Liver (tissue), 10 donors: ENCODE data around the gene FMO2. TPM values are rescaled to one million over a fixed set of nuclear protein-coding genes. Genes with fewer than 3 reads are reported as not detected.

ENCODE experiments used
- DNase-seq: peaks from one replicate; pipeline ENCODE4 v3.0.0-alpha.2; 2017; ENCODE audit warnings: low spot score
- H3K27ac ChIP-seq, 2 donors: one replicate each; pipeline ENCODE4 v1.7.0; 2013; ENCODE audit warnings: inconsistent platforms in 2 of 2, low read length in 2 of 2, control low read depth in 1 of 2, low read depth in 1 of 2, mild to moderate bottlenecking in 1 of 2
- H3K27me3 ChIP-seq, 4 donors: one replicate each; pipeline versions ENCODE4 v1.6.1 to v1.7.0; 2013; ENCODE audit warnings: low read length in 3 of 4, inconsistent platforms in 1 of 4, mild to moderate bottlenecking in 1 of 4, moderate library complexity in 1 of 4; ENCODE audit not compliant: control insufficient read depth in 4 of 4, insufficient read depth in 4 of 4
- H3K36me3 ChIP-seq, 4 donors: one replicate each; pipeline versions ENCODE4 v1.6.1 to v1.7.0; 2013; ENCODE audit warnings: low read length in 3 of 4, mild to moderate bottlenecking in 3 of 4, low read depth in 1 of 4, moderate library complexity in 1 of 4; ENCODE audit not compliant: control insufficient read depth in 4 of 4, insufficient read depth in 3 of 4
- H3K4me1 ChIP-seq, 4 donors: one replicate each; pipeline versions ENCODE4 v1.6.1 to v1.7.0; 2013; ENCODE audit warnings: low read length in 3 of 4, mild to moderate bottlenecking in 3 of 4, moderate library complexity in 1 of 4; ENCODE audit not compliant: control insufficient read depth in 4 of 4, insufficient read depth in 4 of 4
- H3K4me3 ChIP-seq, 3 donors: one replicate each; pipeline versions ENCODE4 v1.6.1 to v1.7.0; 2013; ENCODE audit warnings: low read length in 3 of 3, control low read depth in 1 of 3, low read depth in 1 of 3, mild to moderate bottlenecking in 1 of 3
- H3K9ac ChIP-seq, 2 donors: one replicate each; pipeline ENCODE4 v1.7.0; 2013; ENCODE audit warnings: low read length in 2 of 2, mild to moderate bottlenecking in 2 of 2, moderate library complexity in 2 of 2, control low read depth in 1 of 2, low read depth in 1 of 2
- H3K9me3 ChIP-seq, 4 donors: one replicate each; pipeline versions ENCODE4 v1.6.1 to v1.7.0; 2013; ENCODE audit warnings: low read length in 3 of 4; ENCODE audit not compliant: control insufficient read depth in 4 of 4
- ATF3 ChIP-seq: IDR thresholded peaks from 2 replicates; pipeline ENCODE4 v1.6.1; 2016; ENCODE audit warnings: antibody characterized with exemption
- CTCF ChIP-seq: fragments of 150-350 bp; IDR thresholded peaks from 2 replicates; pipeline ENCODE4 v1.5.1; 2017; ENCODE audit warnings: improper control_type of control experiment, low read depth, low read length; ENCODE audit not compliant: missing input control
- EGR1 ChIP-seq, 2 donors: IDR thresholded peaks; 2 replicates each; pipeline ENCODE4 v1.6.1; 2016 to 2018; ENCODE audit warnings: antibody characterized with exemption in 2 of 2, low read depth in 2 of 2
- FOXA1 ChIP-seq: IDR thresholded peaks from 2 replicates; pipeline ENCODE4 v1.6.1; 2016; ENCODE audit warnings: antibody characterized with exemption
- FOXA2 ChIP-seq: IDR thresholded peaks from 2 replicates; pipeline ENCODE4 v1.6.1; 2016; ENCODE audit warnings: antibody characterized with exemption
- HNF4A ChIP-seq, 2 donors: conservative IDR thresholded peaks; 2 replicates each; pipeline ENCODE4 v1.6.1; 2016; ENCODE audit warnings: antibody characterized with exemption in 2 of 2, mild to moderate bottlenecking in 2 of 2
- HNF4G ChIP-seq: IDR thresholded peaks from 2 replicates; pipeline ENCODE4 v1.6.1; 2016; ENCODE audit warnings: antibody characterized with exemption
- JUND ChIP-seq, 2 donors: IDR thresholded peaks; 2 replicates each; pipeline ENCODE4 v1.6.1; 2016; ENCODE audit warnings: antibody characterized with exemption in 2 of 2
- MAX ChIP-seq: IDR thresholded peaks from 2 replicates; pipeline ENCODE4 v1.6.1; 2016; ENCODE audit warnings: antibody characterized with exemption
- RAD21 ChIP-seq, 2 donors: IDR thresholded peaks; 2 replicates each; pipeline ENCODE4 v1.6.1; 2016; ENCODE audit warnings: antibody characterized with exemption in 2 of 2, mild to moderate bottlenecking in 2 of 2
- RXRA ChIP-seq, 2 donors: IDR thresholded peaks; 2 replicates each; pipeline ENCODE4 v1.6.1; 2017 to 2018; ENCODE audit warnings: antibody characterized with exemption in 2 of 2, mild to moderate bottlenecking in 1 of 2
- SP1 ChIP-seq: IDR thresholded peaks from 2 replicates; pipeline ENCODE4 v1.6.1; 2018; ENCODE audit warnings: antibody characterized with exemption, mild to moderate bottlenecking
- ZBTB33 ChIP-seq: IDR thresholded peaks from 2 replicates; pipeline ENCODE4 v1.6.1; 2016; ENCODE audit warnings: antibody characterized with exemption
- WGBS: extraction: QIAGEN DNeasy Blood & Tissue Kit; methylation state at CpG from one replicate; pipeline ENCODE4 v1.1.7; 2013; 5-methylcytosine and 5-hydroxymethylcytosine counted together
- polyA plus RNA-seq, 2 donors: library from polyadenylated mRNA; stranded (reverse) in 1 of 2; unstranded in 1 of 2; fragments of 200-250 nt in 1 of 2; fragments of >200 nt in 1 of 2; fragmentation: Nextera tagmentation in 1 of 2; extraction: Ambion mirVana in 1 of 2; gene quantifications; one replicate each; pipeline versions ENCODE4 v1.2.1 to v1.2.3, GENCODE V29; 2013 to 2015
- small RNA-seq: library from RNA; depleted of rRNA; stranded (forward); fragments of <200 nt; gene quantifications from one replicate; pipeline ENCODE3, GENCODE V24; 2014
- total RNA-seq, 2 donors: library from RNA; depleted of rRNA; stranded (reverse); fragments of >200 nt; gene quantifications; one replicate each; pipeline ENCODE4 v1.2.3, GENCODE V29; 2014
- donor health status: healthy.
- donor health status: healthy.
- donor health status: healthy.
- donor health status: healthy.
- donor health status: healthy.

FMO2 gene
- total and polyA plus RNA-seq, 4 donors: 0.14 to 1.6 (median 1.1) TPM

GRCh38 chr1:171258429-171258828 lies 73.3 kb downstream of the FMO2 start:
- H3K36me3 ChIP-seq: no peaks in the 10 kb centered on the region
- DNase-seq: no peak
- no peaks in the 10 kb centered on the region for H3K27me3 ChIP-seq
- H3K9me3 ChIP-seq: no peaks in the 10 kb centered on the region
- WGBS: 88% methylated on average over 3 of the region's 3 CpGs
- no peak overlapping the region for H3K27ac ChIP-seq
- no peak overlapping the region for H3K9ac ChIP-seq
- no peak overlapping the region for H3K4me3 ChIP-seq
- no peak for TF ChIP-seq JUND (IDR thresholded peaks at IDR 0.05)
- no peak for TF ChIP-seq RXRA (IDR thresholded peaks at IDR 0.05)
- TF ChIP-seq MAX: no peak
- no peak for TF ChIP-seq FOXA1
- no peak for TF ChIP-seq CTCF
- TF ChIP-seq HNF4G: no peak
- no peak for TF ChIP-seq RAD21 (IDR thresholded peaks at IDR 0.05)
- no peak for TF ChIP-seq SP1
- TF ChIP-seq FOXA2: no peak
- TF ChIP-seq ATF3: no peak
- H3K4me1 ChIP-seq: peaks cover 2 to 9% (median 5%) of the 10 kb centered on the region in 4 donors

- H3K9ac ChIP-seq: no peak overlapping the region
- WGBS: 93% methylated on average over 2 of the region's 2 CpGs
- no peak overlapping the region for H3K27ac ChIP-seq
These were observed 73.8 kb downstream of the FMO2 start for GRCh38 chr1:171258943-171259342.

More at GRCh38 chr1:171258943-171259342, 73.8 kb downstream of the FMO2 start:
- no peak overlapping the region for H3K4me3 ChIP-seq
- TF ChIP-seq HNF4A (conservative IDR thresholded peaks at IDR 0.05): no peak
- TF ChIP-seq MAX: no peak
- no peak for TF ChIP-seq CTCF
- TF ChIP-seq ZBTB33: no peak
- TF ChIP-seq RXRA (IDR thresholded peaks at IDR 0.05): no peak
- no peak for TF ChIP-seq EGR1 (IDR thresholded peaks at IDR 0.05; ENCODE audit: low read depth in 2 of 2)
- H3K36me3 ChIP-seq: no peaks in the 10 kb centered on the region
- no peaks in the 10 kb centered on the region for H3K9me3 ChIP-seq
- no peaks in the 10 kb centered on the region for H3K27me3 ChIP-seq
- DNase-seq: no peak
- peaks cover 2 to 9% (median 5%) of the 10 kb centered on the region in 4 donors for H3K4me1 ChIP-seq

Small RNAs within 50 kb of the gene (small RNA-seq; reads per million reads assigned to genes)
- not detected for gene RF00019

Other genes starting within 250 kb of the FMO2 start
- not detected for gene MROH9, start 249.8 kb upstream of the FMO2 start, total RNA-seq
- gene MROH9, start 249.8 kb upstream of the FMO2 start, polyA plus RNA-seq: not detected
- gene FMO3, start 94.4 kb upstream of the FMO2 start, total RNA-seq: 100 to 1,000 TPM in 1 of 2 donors, 10 to 100 TPM in 1; 11.1 to 276 TPM
- gene FMO3, start 94.4 kb upstream of the FMO2 start, polyA plus RNA-seq: 100 to 1,000 TPM in 1 of 2 donors, 10 to 100 TPM in 1; 99.5 to 147 TPM
- gene FMO1, start 63.2 kb downstream of the FMO2 start, total RNA-seq: 10 to 100 TPM in 1 of 2 donors, under 1 TPM in 1; 0.33 to 26.3 TPM
- under 1 TPM; 0.13 to 0.90 TPM for gene FMO1, start 63.2 kb downstream of the FMO2 start, polyA plus RNA-seq
- gene FMO4, start 128.9 kb downstream of the FMO2 start, total RNA-seq: 10 to 100 TPM in 1 of 2 donors, 1 to 10 TPM in 1; 7.2 to 26.9 TPM
- gene FMO4, start 128.9 kb downstream of the FMO2 start, polyA plus RNA-seq: 10 to 100 TPM in 1 of 2 donors, 1 to 10 TPM in 1; 7.6 to 11.0 TPM